WERI-Rb-1 (cell line): Measurements from ENCODE around the gene RUFY4.
"Not testable (repeated sequence)": the region's sequence is repeated elsewhere in the genome, so short reads cannot be mapped to it uniquely, and the experiment has no call there.

ENCODE experiments used
- DNase-seq: peaks from one replicate; pipeline ENCODE4 v3.0.0-alpha.2; 2020
- H3K27ac ChIP-seq: fragments of 250-450 bp; sonication (Bioruptor Pico); 2 replicates; pipeline ENCODE4 v1.5.1; 2020; ENCODE audit warnings: mild to moderate bottlenecking, moderate library complexity
- H3K27me3 ChIP-seq: fragments of 250-450 bp; sonication (Bioruptor Pico); 2 replicates; pipeline ENCODE4 v1.5.1; 2021; ENCODE audit warnings: mild to moderate bottlenecking, low read depth, moderate library complexity; ENCODE audit not compliant: insufficient read depth, severe bottlenecking
- H3K36me3 ChIP-seq: fragments of 250-450 bp; sonication (Bioruptor Pico); 2 replicates; pipeline ENCODE4 v1.5.1; 2020; ENCODE audit warnings: mild to moderate bottlenecking, moderate library complexity
- H3K4me3 ChIP-seq: 2 replicates; pipeline ENCODE4 v1.5.1; 2011; ENCODE audit warnings: low read depth, mild to moderate bottlenecking, control low read depth, low read length
- H3K9me3 ChIP-seq: fragments of 250-450 bp; sonication (Bioruptor Pico); 2 replicates; pipeline ENCODE4 v1.5.1; 2021; ENCODE audit warnings: mild to moderate bottlenecking, moderate library complexity; ENCODE audit not compliant: severe bottlenecking
- CTCF ChIP-seq: IDR thresholded peaks from 2 replicates; pipeline ENCODE4 v1.5.1; 2011; ENCODE audit warnings: low read depth, mild to moderate bottlenecking, control low read depth, inconsistent platforms, low read length

Gene RUFY4

GRCh38 chr2:218091746-218092145 lies 22.7 kb downstream of the RUFY4 start:
- H3K36me3 ChIP-seq, result no peaks in the 10 kb centered on the region
- no peak for TF ChIP-seq CTCF
- no peak overlapping the region for H3K27ac ChIP-seq
- H3K27me3 ChIP-seq, result peaks cover 31% of the 10 kb centered on the region
- no peak for DNase-seq
- H3K9me3 ChIP-seq, result peaks cover 4% of the 10 kb centered on the region
- no peak overlapping the region for H3K4me3 ChIP-seq

- H3K36me3 ChIP-seq, result no peaks in the 10 kb centered on the region
- H3K27ac ChIP-seq, result no peak overlapping the region
- peaks cover 3% of the 10 kb centered on the region for H3K9me3 ChIP-seq
- TF ChIP-seq CTCF, result peak; percentile 39; the same call in 1 of the 2 replicates
- no peak overlapping the region for H3K4me3 ChIP-seq
- no peak for DNase-seq
- H3K27me3 ChIP-seq, result peaks cover 25% of the 10 kb centered on the region
Measured at GRCh38 chr2:218093879-218094278, 24.8 kb downstream of the RUFY4 start.

- Histone ChIP-seq H3K4me3 (no peak overlapping the region), H3K9me3 (no peaks in the 10 kb centered on the region), H3K27me3 (peaks cover 12% of the 10 kb centered on the region), H3K27ac (no peak overlapping the region), H3K36me3 (no peaks in the 10 kb centered on the region)
- no peak for DNase-seq
- TF ChIP-seq CTCF, result no peak
Measured at GRCh38 chr2:218095853-218096252, 26.8 kb downstream of the RUFY4 start.

- no peaks in the 10 kb centered on the region for H3K36me3 ChIP-seq
- no peak for TF ChIP-seq CTCF
- peaks cover 5% of the 10 kb centered on the region for H3K27me3 ChIP-seq
- H3K4me3 ChIP-seq, result no peak overlapping the region
- DNase-seq, result no peak
- no peak overlapping the region for H3K27ac ChIP-seq
- no peaks in the 10 kb centered on the region for H3K9me3 ChIP-seq
Measured at GRCh38 chr2:218097975-218098374, 28.9 kb downstream of the RUFY4 start.

GRCh38 chr2:218108834-218109233 lies 39.8 kb downstream of the RUFY4 start:
- H3K9me3 ChIP-seq, result peaks cover 19% of the 10 kb centered on the region
- not testable (repeated sequence) for H3K27ac ChIP-seq, H3K27me3 ChIP-seq, DNase-seq, H3K36me3 ChIP-seq, H3K4me3 ChIP-seq

GRCh38 chr2:218121789-218122188 lies 52.7 kb downstream of the RUFY4 start:
- not testable (repeated sequence) for H3K4me3 ChIP-seq, DNase-seq, H3K9me3 ChIP-seq, H3K36me3 ChIP-seq, H3K27ac ChIP-seq, H3K27me3 ChIP-seq

- H3K27ac ChIP-seq, H3K27me3 ChIP-seq, H3K36me3 ChIP-seq: not testable (repeated sequence)
Measured at GRCh38 chr2:218122286-218122685, 53.2 kb downstream of the RUFY4 start.

More at GRCh38 chr2:218122286-218122685, 53.2 kb downstream of the RUFY4 start:
- not testable (repeated sequence) for DNase-seq, H3K9me3 ChIP-seq, H3K4me3 ChIP-seq
